HG02870 (cell line): ENCODE results near the gene GORASP1.

Source experiments
- ATAC-seq: cut with Tn5 transposase; IDR thresholded peaks from one replicate; pipeline ENCODE4 v1.9.1; 2021; ENCODE audit warnings: mild to moderate bottlenecking, moderate library complexity; ENCODE audit not compliant: unreplicated experiment

GORASP1 gene

DNA sequence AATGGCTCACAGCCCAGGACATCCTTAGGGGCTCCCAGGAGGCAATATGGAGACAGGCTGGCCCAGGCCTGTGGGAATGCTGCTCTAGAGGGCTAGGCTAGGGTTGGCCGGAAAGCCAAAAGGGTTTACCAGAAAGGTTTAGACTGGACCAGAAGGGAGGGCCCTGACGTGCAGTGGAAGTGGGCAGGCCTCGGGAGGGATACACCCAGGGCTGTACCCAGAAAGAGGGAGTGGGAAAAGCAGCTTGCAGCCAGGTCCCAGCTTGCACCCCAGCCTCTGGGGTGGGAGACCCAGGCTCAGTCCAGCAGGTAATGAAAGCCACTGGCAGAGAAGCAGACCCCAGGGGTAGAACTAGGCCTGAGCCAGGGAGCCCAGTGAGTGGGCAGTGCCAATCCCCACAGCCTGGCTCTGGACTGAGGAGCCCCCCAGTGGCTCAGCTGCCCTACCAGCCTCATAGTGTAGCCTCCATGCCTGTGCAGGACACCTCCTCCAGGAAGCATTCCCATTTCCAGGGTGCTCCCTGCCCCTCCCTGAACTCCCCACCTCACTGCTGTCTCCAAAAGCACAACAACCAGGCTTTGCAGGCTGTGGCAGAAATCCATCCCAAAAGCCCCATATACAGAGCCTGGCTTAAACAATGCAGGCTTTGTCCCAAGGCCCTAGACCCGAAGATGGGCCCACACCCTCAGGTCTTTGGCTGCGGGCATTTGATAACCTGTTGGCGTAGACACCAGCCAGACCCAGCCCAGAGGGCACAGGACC lies 3.5 kb downstream of the GORASP1 start:
- ATAC-seq, result no peak

- ATAC-seq, result no peak
Measured at GRCh38 chr3:39103324-39103693, 4.1 kb downstream of the GORASP1 start.

DNA sequence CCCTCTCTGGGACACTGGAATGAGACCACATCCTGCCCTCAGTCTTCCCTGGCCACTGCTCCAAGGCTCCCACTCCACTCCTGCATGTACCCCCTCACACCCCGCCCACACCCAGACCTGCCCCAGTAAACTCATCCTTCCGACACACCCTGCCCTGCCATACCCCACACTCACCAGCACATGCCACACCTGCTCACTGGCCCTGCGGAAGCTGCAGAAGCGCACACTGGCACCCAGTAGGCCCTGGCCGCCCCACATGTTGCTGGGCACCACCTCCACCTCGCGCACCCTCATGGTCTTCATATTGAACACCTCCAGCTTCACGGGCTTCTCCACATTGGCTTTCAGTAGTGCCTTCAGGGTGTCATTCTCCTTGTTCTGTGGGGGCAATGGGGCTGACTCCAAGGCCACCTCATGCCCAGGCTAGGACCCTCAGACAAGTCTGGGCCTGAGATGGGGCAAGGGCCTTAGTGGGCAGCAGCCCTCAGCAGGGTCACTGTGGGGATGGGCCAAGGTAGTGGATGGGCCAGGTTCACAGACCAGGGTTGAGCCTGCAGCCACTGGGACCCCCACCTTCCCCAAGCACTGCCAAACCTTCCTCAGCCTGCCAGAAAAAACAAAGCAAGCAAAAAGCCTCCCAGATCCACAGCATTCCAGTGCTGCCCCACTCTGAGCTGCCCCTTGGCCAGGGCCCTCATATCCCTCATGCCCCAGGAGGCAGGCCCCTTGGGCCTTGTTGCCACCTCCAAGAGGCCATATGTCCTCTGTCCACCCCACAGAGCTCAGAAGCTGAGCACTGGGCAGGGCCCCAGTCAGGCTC lies 4.7 kb downstream of the GORASP1 start:
- ATAC-seq, result no peak

- ATAC-seq, result peak; percentile 65
Measured at GRCh38 chr3:39101022-39101689, 6.3 kb downstream of the GORASP1 start.

- no peak for ATAC-seq
Measured at GRCh38 chr3:39100500-39100886, 6.9 kb downstream of the GORASP1 start.

DNA sequence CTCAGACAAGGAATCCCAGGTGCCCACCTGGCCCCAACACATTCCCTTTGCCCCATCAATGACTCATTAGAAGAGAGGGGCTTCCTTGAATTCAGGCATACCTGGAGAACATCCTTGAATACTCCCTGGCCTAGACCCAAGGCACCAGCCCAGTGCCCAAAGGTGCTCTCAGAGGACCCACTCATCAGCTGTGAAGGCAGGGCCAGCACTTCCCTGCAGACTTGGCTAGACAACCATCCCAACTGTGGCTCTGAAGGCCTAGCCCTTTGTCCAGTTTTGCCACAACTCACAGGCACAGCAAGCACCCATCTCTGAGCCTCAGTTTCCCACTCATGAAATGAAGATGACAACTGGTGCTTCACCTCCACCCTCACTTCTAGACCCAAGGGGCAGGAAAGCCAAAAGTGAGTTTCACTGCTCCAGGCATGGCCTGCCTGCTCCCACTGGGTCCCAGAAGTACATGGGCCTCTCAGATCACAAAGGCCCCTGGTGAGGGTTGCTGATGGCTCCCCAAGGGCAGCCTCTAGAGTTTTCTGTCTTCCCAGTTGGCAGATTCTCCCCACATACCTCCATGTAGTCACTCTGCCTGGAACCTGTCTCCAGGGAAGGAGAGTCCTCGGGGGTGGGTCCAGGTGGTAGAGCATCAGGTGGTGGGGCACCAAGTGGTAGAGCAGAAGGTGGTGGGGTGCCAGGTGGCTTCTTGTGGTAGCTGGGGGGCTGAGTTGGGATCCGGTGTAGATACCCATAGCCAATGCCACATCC lies 7.5 kb downstream of the GORASP1 start:
- ATAC-seq, result no peak

GRCh38 chr3:39099242-39099641 lies 8.2 kb downstream of the GORASP1 start:
- ATAC-seq, result no peak

- no peak for ATAC-seq
Measured at GRCh38 chr3:39098473-39099000, 8.9 kb downstream of the GORASP1 start.

GRCh38 chr3:39097716-39098472 lies 9.5 kb downstream of the GORASP1 start:
- no peak for ATAC-seq

DNA sequence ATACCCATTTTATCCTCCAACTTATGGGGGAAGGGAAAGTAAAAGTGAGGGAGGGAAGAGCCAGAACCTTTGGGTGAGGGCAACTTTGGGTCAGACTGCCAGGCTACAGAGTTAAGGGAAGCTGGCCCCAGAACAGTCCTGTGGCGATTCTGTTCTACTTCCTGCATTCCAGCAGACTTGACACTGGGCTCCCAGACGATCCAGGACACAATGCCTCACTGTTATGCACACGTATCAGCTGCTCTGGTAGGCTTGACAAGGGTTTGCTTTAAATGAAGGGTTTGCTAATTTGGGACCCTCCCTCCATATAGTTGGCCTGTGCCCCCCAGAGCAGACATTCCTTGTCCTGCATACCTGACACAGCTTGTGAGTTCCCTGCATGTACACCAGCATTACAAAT lies 10.7 kb downstream of the GORASP1 start:
- no peak for ATAC-seq

GRCh38 chr3:39095778-39096177 lies 11.6 kb downstream of the GORASP1 start:
- ATAC-seq, result no peak

DNA sequence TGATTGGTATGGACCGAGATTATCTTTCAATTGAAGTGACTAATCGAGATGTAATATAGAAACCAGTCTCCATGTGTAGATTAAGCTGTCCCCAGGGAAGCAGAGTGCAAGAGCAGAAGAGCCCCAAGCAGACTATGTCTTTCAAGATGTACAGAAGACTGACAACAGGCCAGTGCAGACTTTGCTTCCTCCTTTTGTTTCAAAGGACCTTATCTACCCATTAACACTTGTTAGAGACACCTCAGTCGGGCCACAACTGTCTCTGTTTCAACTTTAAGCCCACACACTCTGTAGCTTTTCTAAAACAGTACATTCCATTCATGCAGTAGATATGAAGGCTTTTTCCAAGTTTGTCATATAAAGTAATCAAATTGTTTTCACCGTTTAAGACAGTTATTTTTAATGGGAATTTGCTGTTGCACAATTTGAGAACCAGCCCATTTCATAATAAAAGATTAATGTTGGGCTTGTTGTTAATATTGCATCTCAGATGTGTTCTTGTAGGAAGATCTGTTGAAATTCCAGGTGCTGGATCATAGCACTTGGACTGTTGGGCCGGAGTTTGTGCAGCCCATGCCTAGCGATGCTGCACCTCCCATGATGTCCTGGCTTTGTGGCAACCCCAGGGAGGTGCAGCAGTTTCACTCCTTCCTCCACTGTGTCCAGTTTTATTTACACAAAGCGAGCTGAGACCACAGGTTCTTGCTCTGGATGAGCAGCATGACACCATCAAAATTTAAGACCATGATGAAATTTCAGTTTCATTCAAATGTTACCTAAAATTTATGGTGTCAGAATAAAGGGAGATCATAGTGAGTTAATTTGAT lies 12.4 kb downstream of the GORASP1 start:
- ATAC-seq, result no peak

DNA sequence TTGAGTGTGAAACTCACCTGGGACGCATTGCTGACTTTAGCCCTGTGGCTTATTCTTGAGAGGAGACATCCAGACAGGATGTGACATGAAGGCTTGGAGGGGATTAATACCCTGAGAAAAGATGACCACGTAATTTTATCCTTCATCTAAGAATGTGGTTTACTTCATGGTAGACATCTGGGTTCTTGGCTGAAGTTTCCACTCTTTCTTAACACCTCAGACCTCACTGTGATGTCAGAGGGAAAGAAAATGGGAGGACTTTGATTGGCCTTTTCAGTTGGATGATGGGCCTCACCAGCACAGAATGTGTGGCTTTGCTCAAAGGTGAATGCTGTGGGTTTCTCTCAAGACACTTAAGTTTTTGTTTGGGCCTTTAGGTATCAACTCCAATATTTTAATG lies 16.5 kb downstream of the GORASP1 start:
- no peak for ATAC-seq

GRCh38 chr3:39088889-39089288 lies 18.5 kb downstream of the GORASP1 start:
- ATAC-seq, result no peak

- no peak for ATAC-seq
Measured at GRCh38 chr3:39088456-39088855, 19.0 kb downstream of the GORASP1 start.

DNA sequence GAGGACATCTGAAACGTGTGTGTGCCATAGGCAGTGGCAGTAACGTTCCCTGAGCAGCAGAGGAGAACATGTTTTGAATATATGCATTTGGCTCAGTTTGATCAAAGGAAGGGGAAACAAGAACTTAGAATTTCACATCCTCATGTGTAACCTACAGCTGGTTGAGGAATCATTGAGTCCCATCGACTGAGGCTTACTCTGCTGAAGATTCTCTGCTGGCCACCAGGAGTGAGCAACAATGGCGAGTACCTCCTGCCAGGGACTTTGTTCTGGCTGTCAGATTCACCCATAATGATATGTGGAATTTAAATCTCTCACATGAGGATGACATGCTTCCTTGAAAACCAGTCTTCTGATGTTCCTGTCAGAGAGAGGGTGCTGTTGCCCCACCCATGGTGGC lies 21.3 kb downstream of the GORASP1 start:
- ATAC-seq, result peak; percentile 86

DNA sequence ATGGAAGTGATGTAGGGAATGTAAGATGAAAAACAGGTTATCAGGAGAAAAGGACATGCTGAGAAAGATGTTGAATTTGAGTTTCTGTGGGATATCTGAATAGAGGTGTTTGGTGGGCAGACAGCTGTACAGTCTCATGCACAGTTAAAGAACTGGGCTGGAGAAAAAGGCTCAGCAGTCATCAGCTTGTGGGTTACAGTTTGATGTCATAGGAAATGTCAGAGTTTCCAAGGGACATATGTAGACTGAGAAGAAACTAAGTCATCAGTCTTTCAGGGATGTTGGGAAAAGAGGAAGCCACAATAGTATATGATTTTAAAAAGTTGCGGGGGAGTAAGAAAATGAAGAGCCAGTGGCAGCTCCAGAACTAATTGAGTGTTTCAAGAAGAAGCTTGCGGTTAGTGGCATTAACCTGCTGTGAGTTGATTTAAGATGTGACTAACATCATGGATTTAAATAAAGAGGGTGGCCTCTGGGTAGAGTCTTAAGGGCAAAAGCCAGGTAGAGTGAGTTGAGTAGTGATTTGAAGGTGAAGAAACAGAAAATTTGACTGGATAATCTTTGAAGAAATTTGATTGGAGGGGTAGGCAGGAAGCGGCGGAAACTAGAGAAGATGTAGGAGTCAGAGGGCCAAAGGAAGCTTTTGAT lies 24.6 kb downstream of the GORASP1 start:
- no peak for ATAC-seq

DNA sequence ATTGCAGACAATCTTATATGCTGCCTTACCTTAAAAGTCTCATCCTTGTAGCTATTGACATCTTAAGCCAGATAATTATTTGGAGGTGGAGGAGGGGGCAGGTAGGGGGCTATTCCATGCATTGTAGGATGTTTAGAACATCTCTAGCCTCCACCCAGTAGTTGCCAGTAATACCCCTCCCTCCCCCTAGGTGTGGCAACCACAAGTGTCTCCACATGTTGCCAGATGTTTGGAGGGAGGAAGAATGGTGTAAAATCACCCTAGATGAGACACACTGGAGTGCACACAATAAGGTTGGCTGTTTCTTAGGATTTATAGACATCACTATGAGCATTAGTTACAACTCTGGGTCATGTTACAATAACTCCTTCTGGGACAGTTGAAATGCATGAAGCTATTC lies 27.4 kb downstream of the GORASP1 start:
- no peak for ATAC-seq

GRCh38 chr3:39079530-39079929 lies 27.9 kb downstream of the GORASP1 start:
- ATAC-seq, result no peak
